Activated CD4-positive, alpha-beta T cell treated with anti-CD3 and anti-CD28 coated beads, Interleukin-2, amount 10 ng/mL, durations not matched to agents 7 days and 5 days (primary cell): ENCODE results near the gene MEG3. TPM values are rescaled to one million over a fixed set of nuclear protein-coding genes. Genes with fewer than 3 reads are reported as not detected.

Source experiments
- CTCF ChIA-PET: fragments of 350-600 bp; sonication (Branson Sonifier 250); formaldehyde crosslinking; loops from one replicate; lab custom pipeline; 2021; ENCODE audit warnings: antibody characterized with exemption; lab: Charles Lee
- POLR2A ChIA-PET: fragments of 350-600 bp; sonication (Branson Sonifier 250); formaldehyde crosslinking; loops from one replicate; lab custom pipeline; 2021; ENCODE audit warnings: antibody characterized with exemption; lab: Charles Lee
- DNase-seq: peaks from one replicate; pipeline ENCODE4 v3.0.0-alpha.2; 2020
- H3K27ac Mint-ChIP-seq: one replicate; pipeline ENCODE4 v1.8.0; 2021; ENCODE audit warnings: mild to moderate bottlenecking, moderate library complexity, mixed read lengths
- H3K27me3 Mint-ChIP-seq: one replicate; pipeline ENCODE4 v1.8.0; 2021; ENCODE audit warnings: mixed read lengths
- H3K36me3 Mint-ChIP-seq: one replicate; pipeline ENCODE4 v1.8.0; 2021; ENCODE audit warnings: low read depth, mixed read lengths
- H3K4me1 Mint-ChIP-seq: one replicate; pipeline ENCODE4 v1.8.0; 2021; ENCODE audit warnings: mixed read lengths
- H3K4me3 Mint-ChIP-seq: one replicate; pipeline ENCODE4 v1.8.0; 2021; ENCODE audit warnings: mild to moderate bottlenecking, moderate library complexity, mixed read lengths
- H3K9me3 Mint-ChIP-seq: one replicate; pipeline ENCODE4 v1.8.0; 2021; ENCODE audit warnings: mixed read lengths
- total RNA-seq, 2 experiments: library from RNA; stranded (reverse); gene quantifications; one replicate each; pipeline ENCODE4 v1.2.3, GENCODE V29; 2021

Gene MEG3
- total RNA-seq, 2 experiments from 2014 or later, result not detected

GRCh38 chr14:100864960-100865681 lies 39.2 kb downstream of the MEG3 start:
- Mint-ChIP-seq H3K9me3 (no peaks in the 10 kb centered on the region), H3K36me3 (no peaks in the 10 kb centered on the region), H3K4me3 (no peak overlapping the region), H3K4me1 (no peaks in the 10 kb centered on the region), H3K27ac (no peak overlapping the region), H3K27me3 (no peaks in the 10 kb centered on the region)
- ChIA-PET CTCF (no interaction called here), POLR2A (no interaction called here)
- DNase-seq, result no peak

GRCh38 chr14:100865682-100866591 lies 40.0 kb downstream of the MEG3 start:
- Mint-ChIP-seq H3K27ac (no peak overlapping the region), H3K4me3 (no peak overlapping the region), H3K36me3 (no peaks in the 10 kb centered on the region), H3K27me3 (no peaks in the 10 kb centered on the region), H3K9me3 (no peaks in the 10 kb centered on the region), H3K4me1 (no peaks in the 10 kb centered on the region)
- CTCF ChIA-PET, result no interaction called here
- DNase-seq, result no peak
- POLR2A ChIA-PET, result no interaction called here

- ChIA-PET POLR2A (no interaction called here), CTCF (interaction anchor here (0.8 kb wide), 1 partner anchor 11 kb away, joined by 3 read pairs; no protein-coding TSS in a partner anchor)
- Mint-ChIP-seq H3K36me3 (no peaks in the 10 kb centered on the region), H3K4me3 (no peak overlapping the region), H3K4me1 (no peaks in the 10 kb centered on the region), H3K9me3 (no peaks in the 10 kb centered on the region), H3K27me3 (no peaks in the 10 kb centered on the region), H3K27ac (no peak overlapping the region)
- no peak for DNase-seq
These were observed 41.0 kb downstream of the MEG3 start for GRCh38 chr14:100866666-100867630.

GRCh38 chr14:100867631-100868315 lies 41.9 kb downstream of the MEG3 start:
- Mint-ChIP-seq H3K9me3 (no peaks in the 10 kb centered on the region), H3K27me3 (no peaks in the 10 kb centered on the region), H3K27ac (no peak overlapping the region), H3K4me1 (no peaks in the 10 kb centered on the region), H3K36me3 (no peaks in the 10 kb centered on the region), H3K4me3 (no peak overlapping the region)
- DNase-seq, result no peak
- POLR2A ChIA-PET, result no interaction called here
- CTCF ChIA-PET, result interaction anchor here (0.8 kb wide), 1 partner anchor 11 kb away, joined by 3 read pairs; no protein-coding TSS in a partner anchor

- Mint-ChIP-seq H3K27me3 (no peaks in the 10 kb centered on the region), H3K9me3 (no peaks in the 10 kb centered on the region), H3K4me1 (no peaks in the 10 kb centered on the region), H3K4me3 (no peak overlapping the region), H3K27ac (no peak overlapping the region), H3K36me3 (no peaks in the 10 kb centered on the region)
- POLR2A ChIA-PET, result no interaction called here
- CTCF ChIA-PET, result no interaction called here
- no peak for DNase-seq
These were observed 42.9 kb downstream of the MEG3 start for GRCh38 chr14:100868621-100869370.

- no peak for DNase-seq
- Mint-ChIP-seq H3K4me1 (no peaks in the 10 kb centered on the region), H3K4me3 (no peak overlapping the region), H3K27ac (no peak overlapping the region), H3K27me3 (no peaks in the 10 kb centered on the region), H3K36me3 (no peaks in the 10 kb centered on the region), H3K9me3 (no peaks in the 10 kb centered on the region)
- ChIA-PET CTCF (interaction anchor here (1.3 kb wide), 1 partner anchor 15 kb away, joined by 3 read pairs; no protein-coding TSS in a partner anchor), POLR2A (no interaction called here)
These were observed 45.6 kb downstream of the MEG3 start for GRCh38 chr14:100871234-100872186.

GRCh38 chr14:100872259-100873095 lies 46.6 kb downstream of the MEG3 start:
- no peaks in the 10 kb centered on the region for H3K36me3 Mint-ChIP-seq
- no peaks in the 10 kb centered on the region for H3K27me3 Mint-ChIP-seq
- H3K4me3 Mint-ChIP-seq, result no peak overlapping the region
- ChIA-PET POLR2A (no interaction called here), CTCF (interaction anchor here (0.5 to 1.3 kb wide), 2 partner anchors 14 to 195 kb away, joined by 3 read pairs; no protein-coding TSS in a partner anchor)
- no peak overlapping the region for H3K27ac Mint-ChIP-seq
- DNase-seq, result no peak
- no peaks in the 10 kb centered on the region for H3K9me3 Mint-ChIP-seq
- no peaks in the 10 kb centered on the region for H3K4me1 Mint-ChIP-seq

GRCh38 chr14:100873096-100873482 lies 47.2 kb downstream of the MEG3 start:
- Mint-ChIP-seq H3K4me1 (no peaks in the 10 kb centered on the region), H3K4me3 (no peak overlapping the region)
- CTCF ChIA-PET, result interaction anchor here (0.5 to 1.3 kb wide), 2 partner anchors 13 to 195 kb away, joined by 3 read pairs; no protein-coding TSS in a partner anchor

GRCh38 chr14:100874051-100874410 lies 48.1 kb downstream of the MEG3 start:
- no peak overlapping the region for H3K4me3 Mint-ChIP-seq
- H3K36me3 Mint-ChIP-seq, result no peaks in the 10 kb centered on the region
- no peaks in the 10 kb centered on the region for H3K9me3 Mint-ChIP-seq
- ChIA-PET CTCF (no interaction called here), POLR2A (no interaction called here)
- no peak overlapping the region for H3K27ac Mint-ChIP-seq
- no peak for DNase-seq
- H3K27me3 Mint-ChIP-seq, result no peaks in the 10 kb centered on the region
- no peaks in the 10 kb centered on the region for H3K4me1 Mint-ChIP-seq

More at GRCh38 chr14:100873096-100873482, 47.2 kb downstream of the MEG3 start:
- no peaks in the 10 kb centered on the region for H3K9me3 Mint-ChIP-seq
- H3K36me3 Mint-ChIP-seq, result no peaks in the 10 kb centered on the region
- no peak overlapping the region for H3K27ac Mint-ChIP-seq
- POLR2A ChIA-PET, result no interaction called here
- DNase-seq, result no peak
- H3K27me3 Mint-ChIP-seq, result no peaks in the 10 kb centered on the region

GRCh38 chr14:100874411-100875091 lies 48.6 kb downstream of the MEG3 start:
- H3K4me1 Mint-ChIP-seq, result no peaks in the 10 kb centered on the region
- no peak overlapping the region for H3K4me3 Mint-ChIP-seq
- H3K36me3 Mint-ChIP-seq, result no peaks in the 10 kb centered on the region
- POLR2A ChIA-PET, result no interaction called here
- DNase-seq, result no peak
- no peak overlapping the region for H3K27ac Mint-ChIP-seq
- CTCF ChIA-PET, result no interaction called here
- no peaks in the 10 kb centered on the region for H3K27me3 Mint-ChIP-seq
- H3K9me3 Mint-ChIP-seq, result no peaks in the 10 kb centered on the region
